Endometrial microvascular endothelial cells (primary cell): ENCODE results near the gene PHTF2. TPM values are rescaled to one million over a fixed set of nuclear protein-coding genes. Genes with fewer than 3 reads are reported as not detected.

Source experiments
- in situ Hi-C: cut with HindIII; loops from 2 replicates; pipeline ENCODE4 v1.10.0; 2017; ENCODE audit warnings: low sequenced_read_pairs, low pct_unique_long_range_greater_than_20kb; ENCODE audit errors: inconsistent ontology term
- total RNA-seq: library from RNA; depleted of rRNA; stranded (reverse); fragments of >200 nt; gene quantifications from one replicate; pipeline ENCODE4 v1.2.3, GENCODE V29; 2015; ENCODE audit errors: inconsistent ontology term

PHTF2 gene
- total RNA-seq, 1 donor from 2014 or later: 18.6 TPM

DNA sequence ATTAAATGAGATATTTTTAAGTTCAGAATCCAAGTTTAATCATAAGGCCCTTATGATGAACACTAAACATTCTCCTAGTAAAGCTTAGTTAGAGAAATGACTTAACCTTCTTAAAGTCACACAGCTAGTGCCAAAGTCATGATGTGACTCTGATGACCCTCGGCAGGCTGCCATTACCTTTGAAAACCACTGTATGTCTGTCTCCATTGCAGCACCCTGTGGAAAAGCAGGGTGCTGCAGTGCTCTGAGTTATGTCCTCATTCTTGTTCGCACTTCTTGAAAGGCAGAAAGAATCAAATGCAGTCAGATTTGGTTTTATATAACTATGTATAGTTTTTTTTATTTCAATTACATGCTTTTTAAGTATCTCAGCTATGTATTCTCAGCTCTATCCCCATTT lies 105.0 kb downstream of the PHTF2 start:
- in situ Hi-C loops: no loop called here

- in situ Hi-C loops: no loop called here
These were observed 105.7 kb downstream of the PHTF2 start for GRCh38 chr7:77904252-77904651.

DNA sequence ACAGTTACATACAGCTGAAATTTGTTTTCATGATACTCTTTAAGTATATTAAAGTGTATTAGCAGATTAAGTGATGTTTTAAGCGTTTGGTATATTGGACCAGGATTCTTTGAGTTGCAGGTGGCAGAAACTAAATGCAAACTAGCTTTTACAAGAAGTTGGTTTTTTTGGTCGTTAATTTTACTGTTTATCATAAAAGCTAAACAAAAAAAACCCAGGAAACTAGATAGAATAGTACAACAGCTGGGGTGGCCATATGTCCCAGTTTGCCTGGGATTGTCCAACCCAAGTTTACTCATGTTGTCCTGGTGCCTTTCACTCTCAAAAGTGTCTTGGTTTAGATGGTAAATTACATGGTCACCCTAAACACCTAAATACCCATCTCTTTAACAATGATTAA lies 108.7 kb downstream of the PHTF2 start:
- in situ Hi-C loops: no loop called here

DNA sequence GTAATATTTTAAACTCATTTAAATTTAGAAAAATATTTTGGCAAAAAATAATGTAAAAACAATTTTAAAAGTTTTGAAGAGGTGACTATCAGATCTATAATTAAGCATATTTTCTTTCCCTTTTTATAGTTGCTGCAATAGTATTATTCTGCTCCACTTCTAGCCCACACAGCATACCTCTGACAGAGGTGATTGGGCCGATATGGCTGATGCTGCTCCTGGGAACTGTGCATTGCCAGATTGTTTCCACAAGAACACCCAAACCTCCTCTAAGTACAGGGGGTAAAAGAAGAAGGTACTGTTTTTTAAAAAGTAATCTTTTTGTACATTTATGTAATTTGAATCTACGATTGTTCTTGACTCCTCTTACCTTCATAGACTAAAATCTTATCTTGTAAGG lies 110.1 kb downstream of the PHTF2 start:
- in situ Hi-C loops: no loop called here

DNA sequence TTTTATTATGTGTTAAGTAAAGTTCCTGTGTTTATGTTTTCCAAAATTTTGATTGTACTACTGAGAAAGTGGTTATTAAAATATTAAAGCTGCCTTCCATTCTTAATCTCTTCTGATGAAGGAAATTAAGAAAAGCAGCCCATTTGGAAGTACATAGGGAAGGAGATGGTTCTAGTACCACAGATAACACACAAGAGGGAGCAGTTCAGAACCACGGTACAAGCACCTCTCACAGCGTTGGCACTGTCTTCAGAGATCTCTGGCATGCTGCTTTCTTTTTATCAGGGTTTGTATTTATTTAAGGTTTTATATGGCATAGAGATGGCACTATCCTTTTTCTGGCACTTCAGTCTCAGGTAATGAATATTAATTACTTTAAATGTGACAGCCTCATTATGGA lies 111.6 kb downstream of the PHTF2 start:
- in situ Hi-C loops: no loop called here

DNA sequence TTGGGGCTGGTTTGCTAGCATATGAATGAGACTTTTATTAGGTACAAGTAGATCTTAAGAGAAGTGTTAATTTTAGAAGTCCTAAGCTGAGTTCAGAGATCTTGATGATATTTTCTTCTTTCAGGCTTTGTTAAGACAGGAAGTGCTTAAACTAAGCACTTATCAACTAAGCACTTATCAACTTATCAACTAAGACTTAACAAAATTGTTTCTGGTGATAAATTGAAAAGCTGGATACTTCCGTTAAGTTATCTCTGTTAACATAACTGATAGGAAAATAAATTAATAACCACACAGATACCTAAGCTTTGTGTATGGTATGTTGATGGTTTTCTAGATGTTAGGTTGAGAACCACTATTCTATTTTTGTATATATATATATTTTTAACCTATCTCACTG lies 113.7 kb downstream of the PHTF2 start:
- in situ Hi-C loops: no loop called here

DNA sequence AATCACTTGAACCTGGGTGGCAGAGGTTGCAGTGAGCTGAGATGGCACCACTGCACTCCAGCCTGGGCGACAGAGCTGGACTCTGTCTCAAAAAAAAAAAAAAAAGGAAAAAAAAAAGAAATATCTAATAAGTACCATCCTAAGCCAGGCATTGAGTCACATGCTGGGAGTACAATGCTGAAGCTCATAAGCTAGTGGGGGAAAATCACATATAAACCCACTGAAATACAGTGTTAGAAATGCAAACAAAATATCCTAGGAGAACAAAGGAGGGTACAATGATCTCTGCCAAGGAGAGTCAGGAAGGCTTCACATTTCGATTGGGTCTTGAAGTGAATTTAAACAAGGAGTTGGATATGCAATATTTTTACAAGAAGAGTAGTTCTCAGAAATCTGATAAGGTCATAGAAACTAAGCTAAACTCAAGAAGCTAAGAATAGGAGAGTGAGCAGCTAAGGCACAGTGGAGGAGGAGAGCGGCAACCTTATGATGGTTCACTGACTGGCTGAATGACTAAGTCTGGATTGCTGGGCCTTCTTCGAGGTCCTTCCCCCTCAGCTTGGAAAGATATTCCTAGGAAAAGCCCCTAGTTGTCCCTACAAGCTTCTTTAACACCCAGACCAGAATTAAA lies 115.5 kb downstream of the PHTF2 start:
- in situ Hi-C loops: no loop called here

GRCh38 chr7:77917500-77918262 lies 119.1 kb downstream of the PHTF2 start:
- in situ Hi-C loops: no loop called here

DNA sequence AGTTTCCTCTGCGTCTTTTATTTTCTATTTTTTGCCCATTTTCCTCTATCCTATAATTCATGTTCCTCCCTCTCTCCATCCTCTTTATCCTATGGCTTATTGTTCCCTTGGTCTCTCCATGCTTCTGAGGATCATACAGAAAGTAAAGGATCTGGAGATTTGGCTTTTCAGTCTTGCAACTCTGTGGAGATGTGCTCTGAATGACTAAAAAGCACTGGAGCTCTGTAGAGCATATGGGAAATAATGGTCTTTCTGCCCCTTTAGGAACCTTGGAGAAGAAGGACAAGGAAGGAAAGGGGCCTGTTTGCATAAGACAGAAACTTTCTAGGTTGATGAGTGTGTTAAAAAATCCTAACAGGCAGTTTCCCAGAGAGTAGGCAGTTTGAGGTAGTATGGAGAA lies 120.1 kb downstream of the PHTF2 start:
- in situ Hi-C loops: no loop called here

GRCh38 chr7:77923419-77923818 lies 124.8 kb downstream of the PHTF2 start:
- in situ Hi-C loops: no loop called here

GRCh38 chr7:77930496-77930895 lies 131.9 kb downstream of the PHTF2 start:
- in situ Hi-C loops: no loop called here

DNA sequence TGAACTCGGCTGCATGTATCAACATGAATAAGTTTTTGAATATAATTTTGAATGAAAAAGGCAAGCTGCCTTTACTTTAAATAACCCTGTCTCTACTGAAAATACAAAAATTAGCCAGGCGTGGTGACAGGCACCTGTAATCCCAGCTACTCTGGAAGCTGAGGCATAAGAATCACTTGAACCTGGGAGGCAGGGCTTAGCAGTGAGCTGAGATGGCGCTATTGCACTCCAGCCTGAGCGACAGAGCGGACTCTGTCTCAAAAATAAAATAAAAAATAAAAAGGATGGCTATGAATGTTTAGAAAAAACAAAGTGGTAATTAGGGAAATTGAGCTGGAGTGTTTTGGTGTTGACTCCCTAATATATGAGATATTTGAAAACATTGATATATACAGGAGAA lies 133.3 kb downstream of the PHTF2 start:
- in situ Hi-C loops: no loop called here

- in situ Hi-C loops: no loop called here
These were observed 134.8 kb downstream of the PHTF2 start for GRCh38 chr7:77933394-77933793.

DNA sequence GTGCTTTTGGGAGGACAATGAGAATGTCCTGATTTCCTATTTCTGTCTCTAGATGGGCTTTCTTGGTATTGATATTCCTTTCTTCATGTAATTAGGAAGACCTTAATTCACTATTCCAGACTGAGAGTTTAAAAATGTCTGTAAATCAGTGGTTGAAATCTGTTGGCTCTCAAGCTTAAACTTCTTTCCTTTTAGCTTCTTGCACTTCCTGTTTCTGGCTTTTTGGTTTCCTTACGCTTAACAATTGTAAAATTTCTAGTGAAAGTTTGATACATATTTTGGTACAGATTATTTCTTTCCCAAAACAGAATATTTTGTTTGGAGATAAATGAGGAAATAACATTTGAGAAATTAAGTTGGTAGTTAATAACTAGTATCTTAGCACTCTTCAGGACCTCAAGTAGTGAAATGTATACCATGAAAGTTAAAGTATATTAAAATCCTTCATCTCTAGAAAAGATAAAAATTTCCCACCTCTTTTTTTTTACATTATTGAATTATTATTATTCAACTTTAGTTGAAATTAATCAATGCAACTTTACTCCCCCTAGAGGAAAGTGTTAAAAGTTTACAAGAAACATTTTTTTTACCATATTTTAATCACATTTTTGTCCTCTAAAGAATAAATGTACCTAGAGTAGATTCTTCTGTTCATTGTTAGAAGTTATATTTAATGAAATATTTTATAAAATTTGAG lies 137.2 kb downstream of the PHTF2 start:
- in situ Hi-C loops: no loop called here

DNA sequence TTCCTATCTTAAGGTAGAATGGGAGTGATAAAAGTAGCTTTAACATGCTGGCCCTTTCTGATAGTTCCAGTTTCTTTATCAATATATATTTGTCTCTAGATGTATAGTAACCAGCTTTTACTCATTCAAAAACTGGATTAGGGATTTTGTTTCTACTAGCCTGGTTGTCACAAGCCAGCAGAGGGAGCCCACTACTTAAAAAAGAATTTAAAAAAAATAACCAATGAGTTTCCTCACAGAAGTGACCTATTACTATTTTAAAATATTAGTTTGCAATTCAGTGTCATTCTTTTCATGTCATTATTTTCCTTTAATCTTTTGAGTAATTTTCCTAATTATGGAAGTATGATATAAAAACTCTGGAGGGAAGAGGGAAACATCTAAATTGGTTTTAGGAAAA lies 142.1 kb downstream of the PHTF2 start:
- in situ Hi-C loops: no loop called here

- in situ Hi-C loops: no loop called here
These were observed 143.9 kb downstream of the PHTF2 start for GRCh38 chr7:77942431-77942830.

DNA sequence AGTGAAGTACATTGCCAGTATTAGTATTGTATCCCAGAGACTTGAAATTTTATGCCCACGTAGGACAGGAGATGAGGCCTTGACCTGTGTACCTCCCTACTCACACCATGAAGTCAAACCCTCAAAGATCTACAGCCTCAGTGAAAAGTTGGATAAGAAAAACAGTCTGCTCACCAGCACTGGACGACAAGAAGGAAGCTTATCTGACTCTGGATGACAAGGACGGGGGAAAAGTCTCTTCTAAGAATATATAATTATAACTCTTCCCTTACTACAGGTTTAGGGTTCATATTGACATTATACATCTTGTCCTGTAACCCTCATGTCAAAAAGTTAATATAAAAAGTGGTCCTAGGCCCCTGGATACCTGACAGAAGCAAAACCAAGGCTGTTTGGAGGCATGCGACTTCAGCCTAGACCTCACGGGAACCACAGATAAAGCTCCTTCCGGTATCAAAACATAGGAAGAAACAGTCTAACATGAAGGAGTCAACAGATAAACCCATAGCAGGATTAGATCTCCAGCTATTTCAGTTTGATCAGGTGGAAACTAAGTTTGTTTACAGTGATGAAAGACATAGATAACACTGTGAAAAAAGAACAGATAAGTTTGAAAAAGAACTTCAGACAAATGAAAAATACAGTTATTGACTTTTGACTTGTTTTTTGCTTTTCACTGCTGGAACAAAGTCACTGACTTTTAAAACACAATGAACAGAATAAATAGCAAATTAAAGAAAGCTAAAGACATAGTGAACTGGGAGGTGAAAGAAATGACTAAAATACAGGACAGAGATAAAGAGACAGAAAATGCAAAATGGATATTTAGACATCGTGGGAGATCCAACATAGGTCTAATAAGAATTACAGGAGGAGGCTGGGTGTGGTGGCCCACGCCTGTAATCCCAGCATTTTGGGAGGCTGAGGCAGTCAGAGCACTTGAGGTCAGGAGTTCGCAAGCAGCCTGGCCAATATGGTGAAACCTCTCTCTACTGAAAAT lies 145.9 kb downstream of the PHTF2 start:
- in situ Hi-C loops: no loop called here

GRCh38 chr7:77950548-77950947 lies 152.0 kb downstream of the PHTF2 start:
- in situ Hi-C loops: no loop called here
